Esophagus muscularis mucosa (tissue), 4 donors: ENCODE data around the gene PTPN20. TPM values are rescaled to one million over a fixed set of nuclear protein-coding genes. Genes with fewer than 3 reads are reported as not detected.

Experiments used
- DNase-seq: peaks from one replicate; pipeline ENCODE4 v3.0.0-alpha.2; 2017; ENCODE audit errors: extremely low spot score
- H3K27ac ChIP-seq, 4 donors: fragments of 200-600 bp; sonication (generic); replicated peaks in 1 of 4; 1 replicate in 3 of 4; 2 replicates in 1 of 4; pipeline ENCODE4 v1.5.1; 2016 to 2019; ENCODE audit warnings: mild to moderate bottlenecking in 1 of 4
- H3K27me3 ChIP-seq, 4 donors: fragments of 200-600 bp; sonication (generic); one replicate each; pipeline versions ENCODE4 v1.5.1 to v1.6.0; 2016 to 2019
- H3K36me3 ChIP-seq, 4 donors: fragments of 200-600 bp; sonication (generic); one replicate each; pipeline ENCODE4 v1.5.1; 2016 to 2019
- H3K4me1 ChIP-seq, 4 donors: fragments of 200-600 bp; sonication (generic); one replicate each; pipeline ENCODE4 v1.5.1; 2016 to 2019
- H3K4me3 ChIP-seq, 4 donors: fragments of 200-600 bp; sonication (generic); 1 replicate in 2 of 4; 2 replicates in 2 of 4; pipeline ENCODE4 v1.5.1; 2016 to 2019; ENCODE audit warnings: mild to moderate bottlenecking in 4 of 4, moderate library complexity in 1 of 4
- H3K9me3 ChIP-seq, 4 donors: fragments of 200-600 bp; sonication (generic); 1 replicate in 3 of 4; 2 replicates in 1 of 4; pipeline ENCODE4 v1.5.1; 2016 to 2019
- CTCF ChIP-seq, 3 experiments: fragments of 200-600 bp in 2 of 3; fragments of 450-650 bp in 1 of 3; sonication (generic) in 2 of 3; IDR thresholded peaks; one replicate each; pipeline ENCODE4 v1.5.1; 2017 to 2019; ENCODE audit warnings: antibody characterized with exemption in 3 of 3, mild to moderate bottlenecking in 2 of 3, moderate library complexity in 1 of 3
- EP300 ChIP-seq: sonication (generic); formaldehyde crosslinking; IDR thresholded peaks from one replicate; pipeline ENCODE4 v1.6.1; 2017; ENCODE audit warnings: antibody characterized with exemption
- POLR2A ChIP-seq: fragments of 450-650 bp; IDR thresholded peaks from one replicate; pipeline ENCODE4 v1.6.1; 2017; ENCODE audit warnings: antibody characterized with exemption, moderate library complexity, mild to moderate bottlenecking, low read depth
- POLR2AphosphoS5 ChIP-seq, 2 donors: sonication (generic); formaldehyde crosslinking; IDR thresholded peaks; one replicate each; pipeline ENCODE4 v1.6.1; 2017; ENCODE audit warnings: antibody characterized with exemption in 2 of 2
- WGBS: methylation state at CpG from one replicate; pipeline ENCODE4 v1.1.5; 2018; 5-methylcytosine and 5-hydroxymethylcytosine counted together
- intact Hi-C: fragments of 100-400 bp; cut with DNase I; formaldehyde crosslinking; loops from one replicate; pipeline ENCODE4 v1.15.1; 2023
- total RNA-seq, 4 donors: library from RNA; depleted of rRNA; stranded (reverse); fragments of >200 nt; gene quantifications; one replicate each; pipeline versions ENCODE4 v1.1.0 to v1.2.1, GENCODE V29; 2016

PTPN20 gene
- total RNA-seq, 4 donors from 2014 or later, result 2.3 to 3.0 (median 2.6) TPM

- no peaks in the 10 kb centered on the region for H3K36me3 ChIP-seq
- no peak for TF ChIP-seq POLR2A
- no peak for TF ChIP-seq EP300
- no peak for TF ChIP-seq CTCF (IDR thresholded peaks at IDR 0.05)
- no peak for TF ChIP-seq POLR2AphosphoS5 (IDR thresholded peaks at IDR 0.05)
- WGBS, result 84% methylated on average over 16 of the region's 17 CpGs
- intact Hi-C loops, result loop anchor here (2.0 kb wide), 1 partner anchor 289 kb away; no protein-coding TSS in a partner anchor
- no peak for DNase-seq
- no peak overlapping the region for H3K4me3 ChIP-seq
- peak overlapping the region in 2 of 4 donors; percentile 20 to 43 for H3K27ac ChIP-seq
- peaks cover 0 to 20% (median 13%) of the 10 kb centered on the region in 4 donors for H3K4me1 ChIP-seq
- H3K27me3 ChIP-seq, result no peaks in the 10 kb centered on the region
- H3K9me3 ChIP-seq, result no peaks in the 10 kb centered on the region
Observed at GRCh38 chr10:47023237-47024045, 112.2 kb downstream of the PTPN20 start.

GRCh38 chr10:47024046-47024322, 112.8 kb downstream of the PTPN20 start:
- Histone ChIP-seq H3K27me3 (no peaks in the 10 kb centered on the region), H3K27ac (no peak overlapping the region), H3K9me3 (no peaks in the 10 kb centered on the region), H3K4me1 (peaks cover 0 to 20% (median 13%) of the 10 kb centered on the region in 4 donors), H3K4me3 (no peak overlapping the region), H3K36me3 (no peaks in the 10 kb centered on the region)
- TF ChIP-seq POLR2A (no peak), POLR2AphosphoS5 (IDR thresholded peaks at IDR 0.05) (no peak), CTCF (IDR thresholded peaks at IDR 0.05) (no peak), EP300 (no peak)
- DNase-seq, result peak; percentile 62
- intact Hi-C loops, result loop anchor here (2.0 kb wide), 1 partner anchor 289 kb away; no protein-coding TSS in a partner anchor
- 74% methylated on average over 1 of the region's 1 CpG for WGBS

GRCh38 chr10:47024399-47025252, 113.4 kb downstream of the PTPN20 start:
- Histone ChIP-seq H3K9me3 (no peaks in the 10 kb centered on the region), H3K36me3 (no peaks in the 10 kb centered on the region), H3K4me3 (no peak overlapping the region), H3K4me1 (peaks cover 0 to 20% (median 13%) of the 10 kb centered on the region in 4 donors), H3K27me3 (no peaks in the 10 kb centered on the region), H3K27ac (no peak overlapping the region)
- WGBS, result 38% methylated on average over 5 of the region's 9 CpGs
- TF ChIP-seq CTCF (IDR thresholded peaks at IDR 0.05), result peak; percentile 49 to 76 (median 65)
- TF ChIP-seq EP300, result no peak
- no peak for TF ChIP-seq POLR2A
- TF ChIP-seq POLR2AphosphoS5 (IDR thresholded peaks at IDR 0.05), result no peak
- peak; percentile 86 for DNase-seq
- intact Hi-C loops, result loop anchor here (2.0 kb wide), 1 partner anchor 288 kb away; no protein-coding TSS in a partner anchor

- no peaks in the 10 kb centered on the region for H3K9me3 ChIP-seq
- no peak overlapping the region for H3K27ac ChIP-seq
- peaks cover 0 to 20% (median 13%) of the 10 kb centered on the region in 4 donors for H3K4me1 ChIP-seq
- H3K27me3 ChIP-seq, result no peaks in the 10 kb centered on the region
- no peak for TF ChIP-seq POLR2AphosphoS5 (IDR thresholded peaks at IDR 0.05)
- TF ChIP-seq EP300, result no peak
- no peak for TF ChIP-seq POLR2A
- no peak for TF ChIP-seq CTCF (IDR thresholded peaks at IDR 0.05)
- DNase-seq, result no peak
- H3K36me3 ChIP-seq, result no peaks in the 10 kb centered on the region
- WGBS, result 79% methylated on average over 4 of the region's 4 CpGs
- intact Hi-C loops, result loop anchor here (2.0 kb wide), 1 partner anchor 288 kb away; no protein-coding TSS in a partner anchor
- H3K4me3 ChIP-seq, result no peak overlapping the region
Observed at GRCh38 chr10:47025253-47025539, 114.0 kb downstream of the PTPN20 start.
